Hair follicular keratinocyte (primary cell): ENCODE results near the gene RBBP9. TPM values are rescaled to one million over a fixed set of nuclear protein-coding genes. Genes with fewer than 3 reads are reported as not detected.

ENCODE experiments used
- total RNA-seq: library from RNA; depleted of rRNA; stranded (reverse); fragments of >200 nt; gene quantifications from 2 replicates; pipeline ENCODE4 v1.2.3, GENCODE V29; 2015

Gene RBBP9
- 16.2 and 18.9 TPM in 2 replicates for total RNA-seq

GRCh38 chr20:18496740-18497592, at the start of gene RBBP9:
TSS of gene RBBP9 (minus strand) at chr20:18497225. CDS start at chr20:18497167, 58 bp downstream.

GRCh38 chr20:18507218-18508191, 10.5 kb upstream of the RBBP9 start, which contains the start of gene SEC23B:
TSS of gene SEC23B (plus strand) at chr20:18507940. CDS start at chr20:18510836, 2,896 bp downstream.

GRCh38 chr20:18466894-18467730, 29.9 kb downstream of the RBBP9 start, which contains the start of the genes DZANK1 and POLR3F:
TSS of gene DZANK1 (minus strand) at chr20:18467030. CDS start at chr20:18465358, 1,672 bp downstream.
TSS of gene POLR3F (plus strand) at chr20:18467390. CDS start at chr20:18467507, 117 bp downstream.

Other genes with a start within 250 kb of the RBBP9 start
- gene ZNF133, start 208.7 kb downstream of the RBBP9 start, total RNA-seq = 15.4 and 17.0 TPM in 2 replicates
- gene DZANK1, start 30.2 kb downstream of the RBBP9 start, total RNA-seq = 0.65 and 1.9 TPM in 2 replicates
- gene POLR3F, start 29.8 kb downstream of the RBBP9 start, total RNA-seq = 7.3 and 9.2 TPM in 2 replicates
- gene SEC23B, start 10.7 kb upstream of the RBBP9 start, total RNA-seq = 66.2 and 66.3 TPM in 2 replicates
- 114 and 133 TPM in 2 replicates for gene SMIM26, start 70.2 kb upstream of the RBBP9 start, total RNA-seq
- 119 and 123 TPM in 2 replicates for gene DTD1, start 90.8 kb upstream of the RBBP9 start, total RNA-seq